ENCODE data around the gene OR6N2.

DNA sequence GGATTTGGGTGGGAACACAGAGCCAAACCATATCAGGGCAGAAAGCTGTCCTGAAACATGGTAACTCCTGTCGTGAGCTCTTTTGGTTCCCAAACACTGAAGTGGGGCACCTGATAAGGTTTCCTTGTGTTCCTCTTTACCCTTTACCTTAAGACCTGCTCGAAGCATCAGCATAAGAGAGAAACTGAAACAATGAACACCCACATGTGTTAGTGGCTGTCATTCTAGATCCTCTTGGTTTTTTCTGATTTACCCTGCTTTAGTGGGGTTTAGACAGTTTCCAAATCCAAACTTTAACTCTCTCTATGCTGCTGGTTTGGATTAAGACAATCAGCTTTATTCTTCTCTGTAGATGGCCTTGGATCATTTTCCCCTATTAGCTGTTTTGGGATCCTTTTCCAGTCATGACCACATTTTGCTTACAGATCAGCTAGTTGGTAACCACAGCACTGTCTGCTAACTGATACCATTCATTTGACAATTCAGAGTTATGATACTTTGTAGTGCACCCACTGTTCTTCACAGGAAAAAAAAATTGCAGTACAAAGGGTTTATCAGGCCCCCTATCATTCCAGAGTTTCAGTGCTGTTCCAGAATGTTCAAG, 49.2 kb upstream of the OR6N2 start:
- TF ChIP-seq POLR2A (IDR thresholded peaks at IDR 0.05) (no peak), POLR2AphosphoS5 (IDR thresholded peaks at IDR 0.05) (no peak)
- TF ChIP-seq, protein P1, sequence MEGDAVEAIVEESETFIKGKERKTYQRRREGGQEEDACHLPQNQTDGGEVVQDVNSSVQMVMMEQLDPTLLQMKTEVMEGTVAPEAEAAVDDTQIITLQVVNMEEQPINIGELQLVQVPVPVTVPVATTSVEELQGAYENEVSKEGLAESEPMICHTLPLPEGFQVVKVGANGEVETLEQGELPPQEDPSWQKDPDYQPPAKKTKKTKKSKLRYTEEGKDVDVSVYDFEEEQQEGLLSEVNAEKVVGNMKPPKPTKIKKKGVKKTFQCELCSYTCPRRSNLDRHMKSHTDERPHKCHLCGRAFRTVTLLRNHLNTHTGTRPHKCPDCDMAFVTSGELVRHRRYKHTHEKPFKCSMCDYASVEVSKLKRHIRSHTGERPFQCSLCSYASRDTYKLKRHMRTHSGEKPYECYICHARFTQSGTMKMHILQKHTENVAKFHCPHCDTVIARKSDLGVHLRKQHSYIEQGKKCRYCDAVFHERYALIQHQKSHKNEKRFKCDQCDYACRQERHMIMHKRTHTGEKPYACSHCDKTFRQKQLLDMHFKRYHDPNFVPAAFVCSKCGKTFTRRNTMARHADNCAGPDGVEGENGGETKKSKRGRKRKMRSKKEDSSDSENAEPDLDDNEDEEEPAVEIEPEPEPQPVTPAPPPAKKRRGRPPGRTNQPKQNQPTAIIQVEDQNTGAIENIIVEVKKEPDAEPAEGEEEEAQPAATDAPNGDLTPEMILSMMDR (IDR thresholded peaks at IDR 0.05), result no peak

Measured in prostate gland (tissue), 2 donors.